ENCODE data around the gene ZC3H8.

Gene ZC3H8

DNA sequence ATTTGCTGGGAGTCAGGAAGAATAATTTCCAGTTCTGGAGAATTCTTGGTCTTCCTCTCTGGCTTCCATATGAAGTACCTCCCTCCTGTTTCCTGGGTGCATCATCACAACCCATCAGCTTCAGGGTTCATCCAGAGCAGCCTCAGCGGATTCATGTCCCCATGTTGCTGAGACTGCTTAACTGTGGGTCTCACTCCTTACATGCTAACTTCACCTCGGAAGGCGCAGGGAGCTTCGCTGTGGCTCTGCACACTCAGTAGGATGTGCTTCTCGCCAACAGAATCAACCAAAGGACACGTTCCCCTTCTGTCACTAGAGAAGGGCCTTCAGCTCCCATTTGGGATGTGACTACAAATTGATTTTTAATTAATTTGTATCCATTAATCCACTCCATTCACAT is 92.5 kb downstream of the ZC3H8 start:
- no peak for DNase-seq

All from kidney glomerular epithelial cell (primary cell).